Esophagus muscularis mucosa (tissue), 3 donors: ENCODE data around the gene ANKS1A.

Experiments used
- EP300 ChIP-seq: sonication (generic); formaldehyde crosslinking; IDR thresholded peaks from one replicate; pipeline ENCODE4 v1.6.1; 2017; ENCODE audit warnings: antibody characterized with exemption
- TF ChIP-seq, protein P1 (sequence below), 3 experiments: fragments of 200-600 bp in 2 of 3; fragments of 450-650 bp in 1 of 3; sonication (generic) in 2 of 3; IDR thresholded peaks; one replicate each; pipeline ENCODE4 v1.5.1; 2017 to 2019; ENCODE audit warnings: antibody characterized with exemption in 3 of 3, mild to moderate bottlenecking in 2 of 3, moderate library complexity in 1 of 3

DNA sequence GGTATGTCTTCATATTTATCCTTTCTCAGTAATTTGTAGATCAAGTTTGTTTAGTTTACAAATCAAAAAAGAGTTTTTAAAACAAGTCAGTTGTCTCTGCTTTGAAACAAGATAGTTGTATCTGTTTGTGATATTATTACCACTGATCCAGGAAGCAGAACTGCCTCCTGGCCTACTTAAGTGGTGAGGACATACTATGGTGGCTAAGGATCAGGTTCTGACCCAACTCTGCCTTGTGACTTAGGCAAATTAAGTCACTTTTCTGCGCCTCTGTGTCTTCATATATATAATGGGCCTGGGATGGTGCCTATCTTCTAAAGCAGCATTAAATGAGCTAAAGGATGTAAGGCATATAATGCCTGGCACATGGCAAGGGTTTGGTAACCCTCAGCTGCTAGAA lies 8.7 kb downstream of the ANKS1A start:
- TF ChIP-seq, protein P1, sequence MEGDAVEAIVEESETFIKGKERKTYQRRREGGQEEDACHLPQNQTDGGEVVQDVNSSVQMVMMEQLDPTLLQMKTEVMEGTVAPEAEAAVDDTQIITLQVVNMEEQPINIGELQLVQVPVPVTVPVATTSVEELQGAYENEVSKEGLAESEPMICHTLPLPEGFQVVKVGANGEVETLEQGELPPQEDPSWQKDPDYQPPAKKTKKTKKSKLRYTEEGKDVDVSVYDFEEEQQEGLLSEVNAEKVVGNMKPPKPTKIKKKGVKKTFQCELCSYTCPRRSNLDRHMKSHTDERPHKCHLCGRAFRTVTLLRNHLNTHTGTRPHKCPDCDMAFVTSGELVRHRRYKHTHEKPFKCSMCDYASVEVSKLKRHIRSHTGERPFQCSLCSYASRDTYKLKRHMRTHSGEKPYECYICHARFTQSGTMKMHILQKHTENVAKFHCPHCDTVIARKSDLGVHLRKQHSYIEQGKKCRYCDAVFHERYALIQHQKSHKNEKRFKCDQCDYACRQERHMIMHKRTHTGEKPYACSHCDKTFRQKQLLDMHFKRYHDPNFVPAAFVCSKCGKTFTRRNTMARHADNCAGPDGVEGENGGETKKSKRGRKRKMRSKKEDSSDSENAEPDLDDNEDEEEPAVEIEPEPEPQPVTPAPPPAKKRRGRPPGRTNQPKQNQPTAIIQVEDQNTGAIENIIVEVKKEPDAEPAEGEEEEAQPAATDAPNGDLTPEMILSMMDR (IDR thresholded peaks at IDR 0.05): no peak
- no peak for TF ChIP-seq EP300
